Upper lobe of right lung (tissue), 1 donor: ENCODE data around the gene CDON. TPM values are rescaled to one million over a fixed set of nuclear protein-coding genes. Genes with fewer than 3 reads are reported as not detected.

Experiments
- ATAC-seq: fragments of 200-7000 bp; cut with Tn5 transposase; one replicate; pipeline ENCODE4 v1.9.1; 2020; ENCODE audit warnings: mild to moderate bottlenecking, moderate library complexity
- DNase-seq: peaks from one replicate; pipeline ENCODE4 v3.0.0-alpha.2; 2020
- H3K27ac ChIP-seq: fragments of 200-600 bp; one replicate; pipeline ENCODE4 v1.8.0; 2022
- H3K27me3 ChIP-seq: fragments of 200-600 bp; one replicate; pipeline ENCODE4 v1.8.0; 2022; ENCODE audit warnings: mild to moderate bottlenecking
- H3K36me3 ChIP-seq: fragments of 200-600 bp; one replicate; pipeline ENCODE4 v1.8.0; 2022
- H3K4me1 ChIP-seq: fragments of 200-600 bp; one replicate; pipeline ENCODE4 v1.8.0; 2022
- H3K4me3 ChIP-seq: fragments of 200-600 bp; one replicate; pipeline ENCODE4 v1.8.0; 2022; ENCODE audit warnings: mild to moderate bottlenecking
- H3K9me3 ChIP-seq: fragments of 200-600 bp; one replicate; pipeline ENCODE4 v1.8.0; 2022
- CTCF ChIP-seq: fragments of 200-600 bp; IDR thresholded peaks from one replicate; pipeline ENCODE4 v1.8.0; 2022; ENCODE audit warnings: antibody characterized with exemption
- intact Hi-C: fragments of 100-400 bp; cut with DNase I; formaldehyde crosslinking; loops from one replicate; pipeline ENCODE4 v1.11.0; 2022
- total RNA-seq: library from RNA; stranded (reverse); fragmentation: NEBNext Ultra II Directional; extraction: Animal tissue kit (Norgen Biotek cat#: 25700); gene quantifications from one replicate; pipeline ENCODE4 v1.2.1, GENCODE V29; 2021
- donor health status: DM: no; HTN: yes; CAD: no; lungs with severe emphysema.

Gene CDON
- total RNA-seq, 1 donor from 2014 or later = 13.3 TPM

GRCh38 chr11:125982348-125982730 is 80.3 kb downstream of the CDON start:
- TF ChIP-seq CTCF = no peak
- no peak for DNase-seq
- Histone ChIP-seq H3K4me1 (no peaks in the 10 kb centered on the region), H3K36me3 (no peaks in the 10 kb centered on the region), H3K9me3 (no peaks in the 10 kb centered on the region), H3K4me3 (no peak overlapping the region), H3K27ac (no peak overlapping the region), H3K27me3 (no peaks in the 10 kb centered on the region)
- ATAC-seq = no peak
- intact Hi-C loops = no loop called here

- intact Hi-C loops = no loop called here
- H3K27me3 ChIP-seq = no peaks in the 10 kb centered on the region
- DNase-seq = no peak
- no peaks in the 10 kb centered on the region for H3K36me3 ChIP-seq
- no peaks in the 10 kb centered on the region for H3K9me3 ChIP-seq
- no peak for ATAC-seq
- no peaks in the 10 kb centered on the region for H3K4me1 ChIP-seq
- no peak overlapping the region for H3K27ac ChIP-seq
- no peak for TF ChIP-seq CTCF
- H3K4me3 ChIP-seq = no peak overlapping the region
Observed at GRCh38 chr11:125980436-125980835, 82.2 kb downstream of the CDON start.

GRCh38 chr11:125979511-125979910 is 83.2 kb downstream of the CDON start:
- ATAC-seq (no peak), DNase-seq (no peak)
- TF ChIP-seq CTCF = no peak
- intact Hi-C loops = no loop called here
- no peaks in the 10 kb centered on the region for H3K4me1 ChIP-seq
- no peaks in the 10 kb centered on the region for H3K36me3 ChIP-seq
- no peaks in the 10 kb centered on the region for H3K9me3 ChIP-seq
- H3K4me3 ChIP-seq = no peak overlapping the region
- H3K27ac ChIP-seq = no peak overlapping the region
- H3K27me3 ChIP-seq = no peaks in the 10 kb centered on the region

GRCh38 chr11:125978778-125979407 is 83.8 kb downstream of the CDON start:
- no peak for DNase-seq
- intact Hi-C loops = no loop called here
- no peak for ATAC-seq
- Histone ChIP-seq H3K9me3 (no peaks in the 10 kb centered on the region), H3K27ac (no peak overlapping the region), H3K36me3 (no peaks in the 10 kb centered on the region), H3K4me1 (no peaks in the 10 kb centered on the region), H3K4me3 (no peak overlapping the region), H3K27me3 (no peaks in the 10 kb centered on the region)
- TF ChIP-seq CTCF = no peak

GRCh38 chr11:125978181-125978716 is 84.4 kb downstream of the CDON start:
- H3K4me3 ChIP-seq = no peak overlapping the region
- TF ChIP-seq CTCF = no peak
- no peak overlapping the region for H3K27ac ChIP-seq
- no peaks in the 10 kb centered on the region for H3K36me3 ChIP-seq
- H3K27me3 ChIP-seq = no peaks in the 10 kb centered on the region
- H3K4me1 ChIP-seq = no peaks in the 10 kb centered on the region
- DNase-seq (no peak), ATAC-seq (no peak)
- intact Hi-C loops = no loop called here
- no peaks in the 10 kb centered on the region for H3K9me3 ChIP-seq

GRCh38 chr11:125977333-125977732 is 85.3 kb downstream of the CDON start:
- ATAC-seq (no peak), DNase-seq (no peak)
- no peak for TF ChIP-seq CTCF
- no peaks in the 10 kb centered on the region for H3K27me3 ChIP-seq
- no peak overlapping the region for H3K4me3 ChIP-seq
- H3K4me1 ChIP-seq = no peaks in the 10 kb centered on the region
- no peaks in the 10 kb centered on the region for H3K36me3 ChIP-seq
- intact Hi-C loops = no loop called here
- no peaks in the 10 kb centered on the region for H3K9me3 ChIP-seq
- no peak overlapping the region for H3K27ac ChIP-seq
